Fibroblast of lung (primary cell): ENCODE measurements around the gene WDR87.

Experiments
- EZH2 ChIP-seq: IDR thresholded peaks from 2 replicates; pipeline ENCODE4 v1.5.1; 2012; ENCODE audit warnings: low read length, control low read depth, mild to moderate bottlenecking; ENCODE audit errors: missing control alignments
- TF ChIP-seq, protein P1 (sequence below), 2 donors: IDR thresholded peaks in 1 of 2; conservative IDR thresholded peaks in 1 of 2; 1 replicate in 1 of 2; 2 replicates in 1 of 2; pipeline ENCODE4 v1.5.1; 2011 to 2012; ENCODE audit warnings: low read length in 2 of 2, control low read depth in 1 of 2, inconsistent platforms in 1 of 2, low read depth in 1 of 2, mild to moderate bottlenecking in 1 of 2

DNA sequence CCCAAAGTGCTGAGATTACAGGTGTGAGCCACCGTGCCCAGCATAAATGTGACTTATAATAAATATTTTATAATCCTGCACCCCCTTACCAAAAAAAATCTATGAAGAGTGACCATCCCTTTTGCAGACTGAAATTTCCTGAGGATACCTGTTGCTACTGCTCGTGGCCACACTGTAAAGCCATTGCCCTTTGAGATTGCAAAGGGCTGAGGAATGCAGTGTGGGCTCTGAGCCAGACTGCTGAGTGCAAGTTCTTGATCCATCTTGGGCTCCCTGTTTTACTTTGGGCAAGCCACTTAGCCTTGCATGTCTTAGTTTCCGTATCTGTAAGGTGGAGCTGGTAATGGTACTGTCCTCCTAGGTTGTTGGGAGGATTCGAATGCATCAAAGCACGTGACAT, 24.0 kb upstream of the WDR87 start:
- TF ChIP-seq, protein P1, sequence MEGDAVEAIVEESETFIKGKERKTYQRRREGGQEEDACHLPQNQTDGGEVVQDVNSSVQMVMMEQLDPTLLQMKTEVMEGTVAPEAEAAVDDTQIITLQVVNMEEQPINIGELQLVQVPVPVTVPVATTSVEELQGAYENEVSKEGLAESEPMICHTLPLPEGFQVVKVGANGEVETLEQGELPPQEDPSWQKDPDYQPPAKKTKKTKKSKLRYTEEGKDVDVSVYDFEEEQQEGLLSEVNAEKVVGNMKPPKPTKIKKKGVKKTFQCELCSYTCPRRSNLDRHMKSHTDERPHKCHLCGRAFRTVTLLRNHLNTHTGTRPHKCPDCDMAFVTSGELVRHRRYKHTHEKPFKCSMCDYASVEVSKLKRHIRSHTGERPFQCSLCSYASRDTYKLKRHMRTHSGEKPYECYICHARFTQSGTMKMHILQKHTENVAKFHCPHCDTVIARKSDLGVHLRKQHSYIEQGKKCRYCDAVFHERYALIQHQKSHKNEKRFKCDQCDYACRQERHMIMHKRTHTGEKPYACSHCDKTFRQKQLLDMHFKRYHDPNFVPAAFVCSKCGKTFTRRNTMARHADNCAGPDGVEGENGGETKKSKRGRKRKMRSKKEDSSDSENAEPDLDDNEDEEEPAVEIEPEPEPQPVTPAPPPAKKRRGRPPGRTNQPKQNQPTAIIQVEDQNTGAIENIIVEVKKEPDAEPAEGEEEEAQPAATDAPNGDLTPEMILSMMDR (conservative IDR thresholded peaks at IDR 0.05 in 1 of 2, IDR thresholded peaks at IDR 0.05 in 1 of 2; ENCODE audit: low read depth in 1 of 2, low read length in 2 of 2), result no peak
- TF ChIP-seq EZH2, result no peak
